ENCODE results near the gene ZBTB7C. TPM values are rescaled to one million over a fixed set of nuclear protein-coding genes. Genes with fewer than 3 reads are reported as not detected.

ZBTB7C gene
- total RNA-seq, 1 donor from 2014 or later = 0.67 TPM

DNA sequence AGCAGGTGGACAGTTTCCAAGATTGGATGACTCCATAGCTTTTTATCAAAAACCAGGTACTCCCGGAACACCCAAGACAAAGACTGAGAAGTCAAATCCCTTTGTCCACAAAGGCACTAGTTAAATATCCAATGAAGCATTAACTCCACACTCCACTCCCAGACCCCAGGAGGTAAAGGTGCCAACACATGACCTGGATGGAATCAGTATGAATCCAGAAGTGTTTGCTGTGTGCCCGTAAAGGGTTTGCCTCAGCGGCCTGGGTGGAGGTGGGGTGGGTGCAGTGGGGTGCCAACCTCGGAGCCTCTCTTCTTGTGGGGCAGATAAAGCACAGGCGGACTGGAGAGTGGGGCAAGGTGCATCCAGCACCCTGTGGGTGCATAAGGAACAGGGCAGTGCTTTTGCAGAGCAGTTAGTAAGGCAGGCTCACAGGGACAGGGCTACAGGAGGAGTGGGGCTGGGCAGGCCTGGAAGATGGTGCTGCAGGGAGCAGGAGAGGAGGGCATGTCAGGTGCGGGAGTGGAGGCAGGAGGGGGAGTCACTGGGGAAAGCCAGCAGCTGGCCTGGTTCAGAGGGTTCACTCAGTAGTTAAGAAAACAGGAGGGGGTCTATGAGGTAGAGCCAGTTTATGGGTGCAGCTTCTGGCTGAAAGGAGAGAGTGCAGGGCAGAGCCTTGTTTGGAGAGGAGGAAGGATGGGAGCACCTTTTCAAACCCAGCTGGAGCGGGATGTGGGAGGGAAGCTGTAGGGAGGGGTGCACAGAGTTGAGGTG lies 270.3 kb downstream of the ZBTB7C start:
- H3K4me1 Mint-ChIP-seq (ENCODE audit: unreplicated experiment) = peaks cover 15% of the 10 kb centered on the region
- no peak overlapping the region for H3K27ac Mint-ChIP-seq (ENCODE audit: unreplicated experiment)
- peaks cover 20% of the 10 kb centered on the region for H3K27me3 Mint-ChIP-seq (ENCODE audit: unreplicated experiment)
- H3K36me3 Mint-ChIP-seq (ENCODE audit: low read depth, unreplicated experiment) = peaks cover 4% of the 10 kb centered on the region
- H3K4me3 Mint-ChIP-seq (ENCODE audit: unreplicated experiment) = no peak overlapping the region
- no peak for DNase-seq (ENCODE audit: low spot score)
- TF ChIP-seq, protein P1, sequence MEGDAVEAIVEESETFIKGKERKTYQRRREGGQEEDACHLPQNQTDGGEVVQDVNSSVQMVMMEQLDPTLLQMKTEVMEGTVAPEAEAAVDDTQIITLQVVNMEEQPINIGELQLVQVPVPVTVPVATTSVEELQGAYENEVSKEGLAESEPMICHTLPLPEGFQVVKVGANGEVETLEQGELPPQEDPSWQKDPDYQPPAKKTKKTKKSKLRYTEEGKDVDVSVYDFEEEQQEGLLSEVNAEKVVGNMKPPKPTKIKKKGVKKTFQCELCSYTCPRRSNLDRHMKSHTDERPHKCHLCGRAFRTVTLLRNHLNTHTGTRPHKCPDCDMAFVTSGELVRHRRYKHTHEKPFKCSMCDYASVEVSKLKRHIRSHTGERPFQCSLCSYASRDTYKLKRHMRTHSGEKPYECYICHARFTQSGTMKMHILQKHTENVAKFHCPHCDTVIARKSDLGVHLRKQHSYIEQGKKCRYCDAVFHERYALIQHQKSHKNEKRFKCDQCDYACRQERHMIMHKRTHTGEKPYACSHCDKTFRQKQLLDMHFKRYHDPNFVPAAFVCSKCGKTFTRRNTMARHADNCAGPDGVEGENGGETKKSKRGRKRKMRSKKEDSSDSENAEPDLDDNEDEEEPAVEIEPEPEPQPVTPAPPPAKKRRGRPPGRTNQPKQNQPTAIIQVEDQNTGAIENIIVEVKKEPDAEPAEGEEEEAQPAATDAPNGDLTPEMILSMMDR (IDR thresholded peaks at IDR 0.05; ENCODE audit: unreplicated experiment) = no peak
- H3K9me3 Mint-ChIP-seq (ENCODE audit: unreplicated experiment) = no peaks in the 10 kb centered on the region

DNA sequence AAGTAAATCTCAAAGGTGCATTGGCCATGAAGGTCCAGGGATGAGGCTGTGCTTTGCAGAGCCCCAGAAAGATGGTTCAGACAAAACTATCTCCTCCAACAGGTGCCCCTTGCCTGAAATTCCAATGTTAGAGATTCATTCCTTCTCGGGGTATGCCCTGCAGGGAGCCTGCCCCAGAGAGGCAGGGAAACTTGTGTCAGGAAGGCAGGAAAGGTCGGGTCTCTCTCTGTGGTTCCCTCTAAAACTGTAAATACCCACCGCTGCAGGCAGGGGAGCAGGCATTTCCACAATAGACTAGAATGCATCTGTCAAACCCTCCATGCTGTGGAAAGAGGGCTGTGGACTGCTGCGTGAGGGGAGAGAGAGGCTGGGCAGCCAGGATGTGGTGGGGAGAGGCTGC lies 271.0 kb downstream of the ZBTB7C start:
- peak; percentile 22 for DNase-seq (ENCODE audit: low spot score)
- H3K27me3 Mint-ChIP-seq (ENCODE audit: unreplicated experiment) = peaks cover 18% of the 10 kb centered on the region
- TF ChIP-seq, protein P1 (IDR thresholded peaks at IDR 0.05; ENCODE audit: unreplicated experiment) = no peak
- peaks cover 4% of the 10 kb centered on the region for H3K36me3 Mint-ChIP-seq (ENCODE audit: low read depth, unreplicated experiment)
- no peak overlapping the region for H3K27ac Mint-ChIP-seq (ENCODE audit: unreplicated experiment)
- H3K4me3 Mint-ChIP-seq (ENCODE audit: unreplicated experiment) = no peak overlapping the region
- no peaks in the 10 kb centered on the region for H3K9me3 Mint-ChIP-seq (ENCODE audit: unreplicated experiment)
- H3K4me1 Mint-ChIP-seq (ENCODE audit: unreplicated experiment) = peaks cover 15% of the 10 kb centered on the region

DNA sequence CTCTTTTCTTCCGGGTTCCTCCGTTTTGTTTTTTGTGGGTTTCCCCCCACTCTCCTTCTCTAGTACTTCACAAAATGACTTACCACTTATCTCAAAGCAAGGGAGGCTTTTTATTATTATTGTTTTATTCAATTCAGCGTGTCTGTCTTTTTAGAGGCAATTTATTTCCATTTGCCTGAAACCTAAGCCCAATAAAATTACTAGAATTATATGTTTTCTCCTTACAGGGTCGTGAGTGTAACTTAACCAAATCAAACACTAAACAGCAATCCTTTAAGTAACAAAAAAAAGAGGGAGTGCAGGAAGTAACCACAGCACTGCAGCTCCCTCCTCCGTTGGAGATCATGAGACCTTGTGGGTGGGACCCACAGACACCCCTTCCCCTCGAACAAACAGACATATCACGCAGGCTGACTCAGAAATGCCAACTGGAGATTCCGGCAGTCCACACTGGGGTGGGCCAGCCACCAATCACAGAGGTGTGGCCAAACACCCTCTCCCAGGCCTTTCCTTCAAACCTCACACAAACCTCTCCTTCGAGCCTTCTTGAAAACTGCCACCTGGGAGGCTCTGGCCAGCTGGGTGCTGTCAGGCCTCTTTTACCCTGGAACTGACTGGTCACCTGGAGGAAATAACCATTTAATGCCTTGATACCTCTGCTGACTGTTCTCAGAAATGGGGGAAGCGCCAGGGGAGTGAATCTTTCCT lies 271.7 kb downstream of the ZBTB7C start:
- TF ChIP-seq, protein P1 (IDR thresholded peaks at IDR 0.05; ENCODE audit: unreplicated experiment) = no peak
- peaks cover 4% of the 10 kb centered on the region for H3K36me3 Mint-ChIP-seq (ENCODE audit: low read depth, unreplicated experiment)
- peaks cover 18% of the 10 kb centered on the region for H3K27me3 Mint-ChIP-seq (ENCODE audit: unreplicated experiment)
- no peaks in the 10 kb centered on the region for H3K9me3 Mint-ChIP-seq (ENCODE audit: unreplicated experiment)
- DNase-seq (ENCODE audit: low spot score) = no peak
- peak overlapping the region; percentile 84 for H3K4me3 Mint-ChIP-seq (ENCODE audit: unreplicated experiment)
- H3K27ac Mint-ChIP-seq (ENCODE audit: unreplicated experiment) = no peak overlapping the region
- peaks cover 11% of the 10 kb centered on the region for H3K4me1 Mint-ChIP-seq (ENCODE audit: unreplicated experiment)

DNA sequence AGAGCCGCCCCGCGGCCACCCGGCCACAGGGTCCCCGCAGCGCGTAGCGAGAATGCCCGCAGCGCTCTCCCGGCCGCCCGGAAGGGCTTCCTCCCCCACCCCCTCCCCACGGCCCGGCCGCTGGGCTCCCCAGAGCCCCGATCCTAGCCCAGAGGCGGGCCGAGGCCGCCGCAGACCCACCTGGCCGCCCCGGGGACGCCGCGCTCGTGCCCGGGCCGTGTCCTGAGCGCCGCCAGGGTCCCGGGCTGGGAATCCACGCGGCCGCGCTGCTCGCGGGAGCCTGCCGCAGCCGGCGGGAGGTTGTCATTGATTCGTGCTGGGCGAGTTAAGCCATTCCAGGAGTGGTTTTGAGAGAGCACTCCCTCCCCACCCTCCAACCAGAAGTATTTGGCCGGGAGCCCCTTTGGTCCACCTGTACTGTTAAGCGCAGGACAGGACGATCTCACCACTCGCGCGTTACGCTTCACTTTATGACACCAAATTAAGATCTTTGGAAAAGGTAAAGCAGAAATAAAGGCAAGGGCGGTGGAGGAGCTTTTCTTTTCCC lies 272.3 kb downstream of the ZBTB7C start:
- Mint-ChIP-seq H3K4me1 (ENCODE audit: unreplicated experiment) (peaks cover 11% of the 10 kb centered on the region), H3K27me3 (ENCODE audit: unreplicated experiment) (peaks cover 18% of the 10 kb centered on the region)

More for the DNA sequence above, 272.3 kb downstream of the ZBTB7C start:
- Mint-ChIP-seq H3K4me3 (ENCODE audit: unreplicated experiment) (peak overlapping the region; percentile 84), H3K9me3 (ENCODE audit: unreplicated experiment) (no peaks in the 10 kb centered on the region), H3K36me3 (ENCODE audit: low read depth, unreplicated experiment) (peaks cover 4% of the 10 kb centered on the region), H3K27ac (ENCODE audit: unreplicated experiment) (no peak overlapping the region)
- DNase-seq (ENCODE audit: low spot score) = peak; percentile 27
- TF ChIP-seq, protein P1 (IDR thresholded peaks at IDR 0.05; ENCODE audit: unreplicated experiment) = no peak

Data from endothelial cell (in vitro differentiated cells).